MCF 10A (cell line): ENCODE data around the gene CACNA2D1. TPM values are rescaled to one million over a fixed set of nuclear protein-coding genes. Genes with fewer than 3 reads are reported as not detected.
A peak's percentile ranks its signal among the peaks of the same experiment; 100 is the strongest.

ENCODE experiments used
- BruUV-seq: library from RNA; stranded (reverse); fragments of 400-500 nt; replicated peaks from 2 replicates; lab custom pipeline; 2021; lab: Mats Ljungman, UMichigan
- CTCF ChIA-PET: fragments of 300-600 bp; sonication (Branson Sonifier 250); formaldehyde crosslinking; extraction: SDS; loops from one replicate; lab custom pipeline; 2021; ENCODE audit warnings: antibody characterized with exemption, inconsistent platforms; lab: Yijun Ruan, JAX
- POLR2A ChIA-PET: fragments of 300-600, 350-650 bp; sonication (Branson Sonifier 250); formaldehyde crosslinking; extraction: SDS; loops from one replicate; lab custom pipeline; 2020; ENCODE audit warnings: antibody characterized with exemption, inconsistent platforms; lab: Yijun Ruan, JAX
- DNase-seq: peaks from one replicate; pipeline ENCODE4 v3.0.0-alpha.2; 2018; ENCODE audit not compliant: unreplicated experiment
- H3K27ac Mint-ChIP-seq: one replicate; pipeline ENCODE4 v1.8.0; 2022; ENCODE audit warnings: mild to moderate bottlenecking, low read depth, mixed read lengths; ENCODE audit not compliant: unreplicated experiment
- H3K27me3 Mint-ChIP-seq: one replicate; pipeline ENCODE4 v1.8.0; 2022; ENCODE audit warnings: mixed read lengths; ENCODE audit not compliant: insufficient read depth, unreplicated experiment
- H3K36me3 Mint-ChIP-seq: one replicate; pipeline ENCODE4 v1.8.0; 2022; ENCODE audit warnings: mild to moderate bottlenecking, moderate library complexity, mixed read lengths; ENCODE audit not compliant: insufficient read depth, unreplicated experiment
- H3K4me1 Mint-ChIP-seq: one replicate; pipeline ENCODE4 v1.8.0; 2022; ENCODE audit warnings: mixed read lengths; ENCODE audit not compliant: insufficient read depth, unreplicated experiment
- H3K4me3 Mint-ChIP-seq: one replicate; pipeline ENCODE4 v1.8.0; 2022; ENCODE audit warnings: mild to moderate bottlenecking, moderate library complexity, mixed read lengths; ENCODE audit not compliant: unreplicated experiment
- H3K9me3 Mint-ChIP-seq: one replicate; pipeline ENCODE4 v1.8.0; 2022; ENCODE audit warnings: mixed read lengths; ENCODE audit not compliant: unreplicated experiment
- CTCF ChIP-seq: fragments of 200-600 bp; IDR thresholded peaks from one replicate; pipeline ENCODE4 v1.8.0; 2022; ENCODE audit warnings: antibody characterized with exemption, mild to moderate bottlenecking; ENCODE audit not compliant: unreplicated experiment
- intact Hi-C: fragments of 100-400 bp; cut with micrococcal nuclease; formaldehyde crosslinking; loops from 2 replicates; pipeline ENCODE4 v1.14.1; 2022
- total RNA-seq: library from RNA; stranded (reverse); gene quantifications from 2 replicates; pipeline ENCODE4 v1.2.3, GENCODE V29; 2022

Gene CACNA2D1
- total RNA-seq, 1 experiment from 2014 or later, result not detected

GRCh38 chr7:82446897-82447296, 3.3 kb upstream of the CACNA2D1 start:
- ChIA-PET CTCF (no interaction called here), POLR2A (no interaction called here)
- peaks cover 89% of the 10 kb centered on the region for H3K27me3 Mint-ChIP-seq
- intact Hi-C loops, result no loop called here
- BruUV-seq, result no TSS peak
- no peaks in the 10 kb centered on the region for H3K4me1 Mint-ChIP-seq
- H3K36me3 Mint-ChIP-seq, result no peaks in the 10 kb centered on the region
- no peak overlapping the region for H3K27ac Mint-ChIP-seq
- H3K9me3 Mint-ChIP-seq, result no peaks in the 10 kb centered on the region
- no peak for TF ChIP-seq CTCF
- DNase-seq, result no peak
- H3K4me3 Mint-ChIP-seq, result no peak overlapping the region

GRCh38 chr7:82445271-82445670, 1.7 kb upstream of the CACNA2D1 start:
- H3K27me3 Mint-ChIP-seq, result peaks cover 89% of the 10 kb centered on the region
- ChIA-PET CTCF (interaction anchor here (0.7 kb wide), 1 partner anchor 420 kb away, joined by 3 read pairs; no protein-coding TSS in a partner anchor), POLR2A (interaction anchor here (0.5 kb wide), 1 partner anchor 718 kb away, joined by 5 read pairs; the partner anchor contains the start of gene PCLO)
- no peaks in the 10 kb centered on the region for H3K9me3 Mint-ChIP-seq
- H3K4me1 Mint-ChIP-seq, result no peaks in the 10 kb centered on the region
- H3K36me3 Mint-ChIP-seq, result no peaks in the 10 kb centered on the region
- no peak for DNase-seq
- no peak for TF ChIP-seq CTCF
- no peak overlapping the region for H3K27ac Mint-ChIP-seq
- intact Hi-C loops, result no loop called here
- no TSS peak for BruUV-seq
- H3K4me3 Mint-ChIP-seq, result no peak overlapping the region

GRCh38 chr7:82444220-82444909, 788 bp upstream of the CACNA2D1 start:
- H3K4me3 Mint-ChIP-seq, result peak overlapping the region; percentile 23
- H3K27ac Mint-ChIP-seq, result no peak overlapping the region
- H3K27me3 Mint-ChIP-seq, result peaks cover 80% of the 10 kb centered on the region
- no peaks in the 10 kb centered on the region for H3K36me3 Mint-ChIP-seq
- no peaks in the 10 kb centered on the region for H3K9me3 Mint-ChIP-seq
- no peak for DNase-seq
- intact Hi-C loops, result no loop called here
- H3K4me1 Mint-ChIP-seq, result no peaks in the 10 kb centered on the region
- no peak for TF ChIP-seq CTCF
- no TSS peak for BruUV-seq
- CTCF ChIA-PET, result no interaction called here
- POLR2A ChIA-PET, result no interaction called here

- Mint-ChIP-seq H3K4me3 (peak overlapping the region; percentile 44), H3K4me1 (no peaks in the 10 kb centered on the region)
- POLR2A ChIA-PET, result no interaction called here
Measured at GRCh38 chr7:82443036-82443546, 486 bp downstream of the CACNA2D1 start.

More at GRCh38 chr7:82443036-82443546, 486 bp downstream of the CACNA2D1 start:
- intact Hi-C loops, result no loop called here
- no peak for TF ChIP-seq CTCF
- H3K9me3 Mint-ChIP-seq, result no peaks in the 10 kb centered on the region
- H3K27me3 Mint-ChIP-seq, result peaks cover 67% of the 10 kb centered on the region
- DNase-seq, result no peak
- no TSS peak for BruUV-seq
- H3K27ac Mint-ChIP-seq, result no peak overlapping the region
- H3K36me3 Mint-ChIP-seq, result no peaks in the 10 kb centered on the region
- CTCF ChIA-PET, result no interaction called here
